Left colon (tissue), 2 donors: ENCODE measurements around the gene UTP4. TPM values are rescaled to one million over a fixed set of nuclear protein-coding genes. Genes with fewer than 3 reads are reported as not detected.
"Not testable (repeated sequence)": the region's sequence is repeated elsewhere in the genome, so short reads cannot be mapped to it uniquely, and the experiment has no call there.

Experiments
- ATAC-seq: fragments of 200-7000 bp; cut with Tn5 transposase; one replicate; pipeline ENCODE4 v1.9.1; 2020; ENCODE audit warnings: mild to moderate bottlenecking, moderate library complexity
- DNase-seq, 2 donors: peaks; one replicate each; pipeline ENCODE4 v3.0.0-alpha.2; 2020
- intact Hi-C, 2 donors: fragments of 100-400 bp; cut with DNase I in 1 of 2; cut with micrococcal nuclease in 1 of 2; formaldehyde crosslinking; loops; one replicate each; pipeline versions ENCODE4 v1.11.2 to v1.14.0; 2022; cut with DNase I, micrococcal nuclease
- total RNA-seq, 2 donors: library from RNA; stranded (reverse); fragmentation: NEBNext Ultra II Directional; extraction: Animal tissue kit (Norgen Biotek cat#: 25700); gene quantifications; one replicate each; pipeline ENCODE4 v1.2.1, GENCODE V29; 2021
- donor health status: DM: no; HTN: no; CAD: no.
- donor health status: DM: yes; HTN: yes; CAD: no.

The UTP4 gene
- total RNA-seq, 2 donors from 2014 or later: 20.8 to 22.9 TPM

GRCh38 chr16:69124961-69125360, 7.5 kb upstream of the UTP4 start:
- not testable (repeated sequence) for DNase-seq, ATAC-seq
- intact Hi-C loops: loop anchor here in 1 of 2 donors (5.0 to 10.0 kb wide), 4 partner anchors 220 to 600 kb away; no protein-coding TSS in a partner anchor

- intact Hi-C loops: loop anchor here in 1 of 2 donors (10.0 kb wide), 3 partner anchors 221 to 601 kb away; no protein-coding TSS in a partner anchor
- DNase-seq (no peak), ATAC-seq (no peak)
These were observed 6.2 kb upstream of the UTP4 start for GRCh38 chr16:69126221-69126620.

- not testable (repeated sequence) for ATAC-seq, DNase-seq
- intact Hi-C loops: loop anchor here in 1 of 2 donors (10.0 kb wide), 3 partner anchors 222 to 602 kb away; no protein-coding TSS in a partner anchor
These were observed 5.6 kb upstream of the UTP4 start for GRCh38 chr16:69126801-69127200.

GRCh38 chr16:69127966-69128510, 4.4 kb upstream of the UTP4 start:
- intact Hi-C loops: loop anchor here in 1 of 2 donors (10.0 kb wide), 3 partner anchors 223 to 603 kb away; no protein-coding TSS in a partner anchor
- DNase-seq (no peak), ATAC-seq (no peak)

GRCh38 chr16:69130461-69130860, 2.0 kb upstream of the UTP4 start:
- intact Hi-C loops: no loop called here
- ATAC-seq (no peak), DNase-seq (no peak)

GRCh38 chr16:69131167-69131838, 1.1 kb upstream of the UTP4 start:
- intact Hi-C loops: no loop called here
- peak in 1 of 2 donors; percentile 22 for DNase-seq
- peak; percentile 12 for ATAC-seq

- intact Hi-C loops: no loop called here
- DNase-seq (peak; percentile 83 to 88), ATAC-seq (peak; percentile 77)
These were observed 518 bp upstream of the UTP4 start for GRCh38 chr16:69131839-69132423.

- no peak for ATAC-seq
- no peak for DNase-seq
- intact Hi-C loops: no loop called here
These were observed 1.0 kb downstream of the UTP4 start for GRCh38 chr16:69133373-69133954.

GRCh38 chr16:69138608-69139007, 6.2 kb downstream of the UTP4 start:
- ATAC-seq (no peak), DNase-seq (no peak)
- intact Hi-C loops: no loop called here

- intact Hi-C loops, DNase-seq, ATAC-seq: not testable (repeated sequence)
These were observed 7.0 kb downstream of the UTP4 start for GRCh38 chr16:69139464-69139863.

- intact Hi-C loops: no loop called here
- no peak for ATAC-seq
- DNase-seq: no peak
These were observed 8.6 kb downstream of the UTP4 start for GRCh38 chr16:69141014-69141413.

GRCh38 chr16:69141936-69142335, 9.5 kb downstream of the UTP4 start:
- intact Hi-C loops: no loop called here
- DNase-seq (no peak), ATAC-seq (no peak)

- DNase-seq (peak; percentile 40 to 60), ATAC-seq (peak; percentile 100)
- intact Hi-C loops: no loop called here
These were observed 10.7 kb downstream of the UTP4 start for GRCh38 chr16:69143116-69143515.

- ATAC-seq: no peak
- intact Hi-C loops: no loop called here
These were observed 13.2 kb downstream of the UTP4 start for GRCh38 chr16:69145658-69146057.

GRCh38 chr16:69149621-69150020, 17.2 kb downstream of the UTP4 start:
- intact Hi-C loops: loop anchor here in 1 of 2 donors (2.0 kb wide), 1 partner anchor 137 kb away; no protein-coding TSS in a partner anchor
- not testable (repeated sequence) for ATAC-seq, DNase-seq

More at GRCh38 chr16:69145658-69146057, 13.2 kb downstream of the UTP4 start:
- DNase-seq: no peak

- peak in 1 of 2 donors; percentile 50 for DNase-seq
- intact Hi-C loops: loop anchor here in 1 of 2 donors (2.0 kb wide), 1 partner anchor 136 kb away; no protein-coding TSS in a partner anchor
- peak; percentile 89 for ATAC-seq
These were observed 17.9 kb downstream of the UTP4 start for GRCh38 chr16:69150146-69150865.

- no peak for DNase-seq
- intact Hi-C loops: no loop called here
- ATAC-seq: no peak
These were observed 24.7 kb downstream of the UTP4 start for GRCh38 chr16:69157196-69157595.

- intact Hi-C loops: no loop called here
- DNase-seq (no peak), ATAC-seq (no peak)
These were observed 27.7 kb downstream of the UTP4 start for GRCh38 chr16:69160192-69160591.

GRCh38 chr16:69165584-69165983, 33.1 kb downstream of the UTP4 start:
- no peak for DNase-seq
- intact Hi-C loops: no loop called here
- no peak for ATAC-seq
